ENCODE data around the gene PGM1.

Gene PGM1

DNA sequence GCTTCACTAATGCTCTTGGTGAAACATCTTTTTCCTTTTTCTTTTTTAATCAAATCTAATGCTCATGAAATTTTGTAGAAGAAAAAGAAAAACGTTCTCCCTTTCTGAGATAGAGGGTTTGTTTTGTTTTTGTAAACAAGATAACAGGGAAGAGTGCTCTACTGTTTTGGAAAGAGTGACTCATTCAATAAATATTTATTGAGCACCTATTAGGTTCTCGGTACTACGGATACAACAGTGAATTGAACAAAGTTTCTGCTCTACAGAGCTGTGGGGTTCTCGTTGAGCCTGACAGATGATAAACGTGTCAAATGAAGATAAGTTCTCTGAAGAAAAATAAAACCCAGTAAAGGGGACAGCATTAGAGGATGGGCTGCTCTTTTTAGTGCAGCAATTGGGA lies 7.0 kb downstream of the PGM1 start:
- DNase-seq (ENCODE audit: low read depth in 2 of 3, low spot score in 1 of 3) = no peak

DNA sequence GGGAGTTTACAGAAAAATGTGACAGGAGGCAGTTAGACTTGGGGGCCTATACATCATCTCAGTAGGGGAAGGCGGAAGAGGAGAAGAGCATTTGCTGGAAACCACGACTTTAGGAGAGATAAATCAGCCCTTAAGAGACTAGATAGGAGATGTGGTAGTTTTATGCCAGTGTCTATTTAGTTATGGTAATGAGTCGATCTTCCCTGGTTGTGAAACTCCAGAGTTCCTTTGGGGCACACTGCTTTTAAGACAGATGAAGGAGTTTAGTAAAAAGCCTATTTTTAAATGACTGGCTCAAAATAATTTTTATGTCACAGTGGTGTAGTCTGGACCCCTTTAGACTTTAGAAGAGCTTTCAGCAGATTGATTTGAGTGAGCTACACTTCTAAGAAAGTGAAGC lies 7.8 kb downstream of the PGM1 start:
- no peak for DNase-seq (ENCODE audit: low read depth in 2 of 3, low spot score in 1 of 3)

DNA sequence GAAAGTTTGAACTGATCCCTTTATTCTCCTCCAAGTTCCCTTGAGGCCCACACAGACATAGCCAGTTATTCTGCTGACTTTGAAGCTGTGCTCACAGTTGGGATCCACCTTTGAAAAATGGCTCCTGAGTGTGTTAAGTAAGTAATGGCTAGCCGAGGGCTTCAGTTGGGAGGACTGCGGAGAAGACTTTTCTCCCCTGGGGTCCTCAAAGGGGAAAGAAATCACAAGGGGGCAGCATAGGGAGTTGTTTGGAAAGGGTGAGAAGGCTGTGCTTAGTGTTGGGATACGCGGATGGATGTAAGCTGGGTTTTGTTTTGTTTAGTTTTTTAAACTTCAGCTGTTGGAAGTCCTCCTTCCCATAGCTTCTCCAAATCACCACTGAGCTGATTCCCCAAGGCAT lies 8.3 kb downstream of the PGM1 start:
- DNase-seq (ENCODE audit: low read depth in 2 of 3, low spot score in 1 of 3) = no peak

DNA sequence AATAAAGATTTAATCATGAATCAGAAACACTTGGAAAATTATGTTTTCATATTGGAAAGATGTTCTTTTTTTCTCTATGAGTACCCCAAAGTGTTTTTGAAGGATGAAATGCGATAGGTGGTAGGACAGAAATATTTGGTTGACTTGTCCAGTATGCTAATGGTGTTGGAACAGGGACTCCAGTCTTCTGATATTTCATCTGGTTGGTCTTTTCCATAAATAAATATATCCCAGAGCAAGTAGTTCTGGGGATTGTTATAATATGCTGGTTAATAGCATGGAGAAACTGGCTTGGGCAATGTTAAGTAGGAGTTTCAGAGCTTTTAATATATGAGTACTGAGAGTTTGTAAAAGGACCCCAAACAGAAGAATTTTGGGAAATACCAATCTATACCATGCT lies 8.7 kb downstream of the PGM1 start:
- no peak for DNase-seq (ENCODE audit: low read depth in 2 of 3, low spot score in 1 of 3)

DNA sequence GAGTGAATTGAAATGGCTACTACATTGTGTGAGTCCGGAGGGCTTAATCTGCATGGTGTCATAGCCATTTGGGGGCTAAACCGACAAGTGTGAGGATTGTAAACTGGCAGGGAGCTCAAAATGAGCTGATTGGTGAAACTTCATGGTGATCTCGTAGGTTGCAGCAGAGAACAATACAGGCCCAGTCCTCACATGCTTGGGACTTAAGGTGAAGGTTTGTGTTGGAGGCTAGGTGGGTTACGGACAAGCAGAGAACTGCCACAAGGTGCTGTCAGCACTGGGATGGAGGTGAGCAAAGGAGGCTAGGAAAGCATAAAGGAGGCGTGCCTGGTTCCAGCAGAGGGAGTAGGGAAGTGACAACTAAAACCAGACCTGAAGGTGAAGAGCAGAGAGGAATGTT lies 9.4 kb downstream of the PGM1 start:
- no peak for DNase-seq (ENCODE audit: low read depth in 2 of 3, low spot score in 1 of 3)

DNA sequence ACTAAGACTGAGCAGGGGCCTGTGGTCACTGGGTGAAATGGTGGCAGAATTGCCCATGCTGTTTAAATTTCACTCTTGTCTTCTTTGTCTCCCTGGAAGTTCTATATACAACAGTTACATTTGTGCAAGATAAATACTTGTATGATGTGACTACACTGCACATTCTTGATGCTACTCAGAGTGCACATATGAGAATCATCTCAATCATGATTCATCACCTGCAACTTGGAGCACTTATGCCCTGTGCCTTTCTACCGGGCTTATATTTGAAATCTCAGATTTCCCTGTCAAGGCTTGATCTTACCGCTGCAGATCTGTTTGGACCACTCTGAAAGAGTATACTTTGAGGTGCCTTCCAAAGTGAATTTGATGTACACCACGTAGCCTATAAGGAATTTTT lies 10.6 kb downstream of the PGM1 start:
- DNase-seq (ENCODE audit: low read depth in 2 of 3, low spot score in 1 of 3) = no peak

DNA sequence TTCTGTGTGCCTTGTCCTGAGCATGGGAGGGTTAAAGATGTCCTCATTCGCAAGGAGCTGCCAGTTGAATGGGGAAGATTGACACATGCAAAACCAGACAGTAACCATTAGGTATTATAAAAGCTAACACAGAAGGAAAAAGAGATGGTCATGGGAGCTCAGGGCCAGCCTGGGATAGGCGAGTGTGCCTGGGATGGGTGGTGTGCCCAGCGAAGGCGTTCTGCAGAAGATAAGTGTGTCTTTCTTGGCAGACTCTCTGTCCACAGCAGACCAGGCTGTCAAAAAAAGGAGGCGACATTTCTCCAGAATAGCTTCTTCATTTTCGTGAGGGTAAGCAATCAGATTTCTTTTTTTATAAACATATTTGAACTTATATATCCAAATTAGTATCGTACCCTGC lies 14.1 kb downstream of the PGM1 start:
- no peak for DNase-seq (ENCODE audit: low read depth in 2 of 3, low spot score in 1 of 3)

DNA sequence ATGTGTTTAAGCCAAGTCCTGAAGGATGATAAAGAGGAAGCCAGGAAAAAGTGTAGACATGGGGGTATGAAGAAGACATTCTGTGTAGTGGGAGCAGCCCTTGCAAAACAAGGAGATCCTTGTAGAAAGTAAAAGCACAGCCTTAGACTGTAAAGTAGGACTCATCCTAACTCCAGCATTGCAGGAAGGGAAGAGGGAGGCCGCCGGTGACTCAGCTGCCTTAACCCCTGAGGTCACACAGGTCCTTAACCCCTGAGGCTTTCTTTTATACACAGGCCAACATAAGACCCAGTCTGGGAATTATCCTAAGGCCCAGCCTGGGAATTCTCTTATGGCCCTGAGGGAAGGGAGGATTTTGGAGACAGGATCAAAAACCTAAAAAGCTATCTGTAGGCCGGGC lies 18.0 kb downstream of the PGM1 start:
- DNase-seq (ENCODE audit: low read depth in 2 of 3, low spot score in 1 of 3) = no peak

DNA sequence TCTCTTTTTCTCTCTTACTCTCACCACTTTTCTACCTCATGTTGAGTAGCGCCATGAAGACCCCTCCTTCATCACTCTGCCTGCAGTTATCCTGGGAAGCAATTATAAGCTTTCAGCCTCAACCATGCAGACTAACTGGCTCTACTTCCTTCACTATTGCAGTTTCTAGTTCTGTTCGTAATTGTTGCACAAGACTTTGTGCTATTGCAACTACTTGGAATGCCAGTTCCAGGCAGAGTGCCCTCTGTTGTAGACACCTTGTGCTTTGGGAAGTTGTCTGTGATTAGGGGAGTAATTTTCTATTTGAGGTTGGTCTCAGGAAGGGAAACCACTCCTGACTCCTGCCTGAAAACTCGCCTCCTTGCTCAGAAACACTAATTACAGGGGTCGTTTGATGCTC lies 19.4 kb downstream of the PGM1 start:
- DNase-seq (ENCODE audit: low read depth in 2 of 3, low spot score in 1 of 3) = no peak

DNA sequence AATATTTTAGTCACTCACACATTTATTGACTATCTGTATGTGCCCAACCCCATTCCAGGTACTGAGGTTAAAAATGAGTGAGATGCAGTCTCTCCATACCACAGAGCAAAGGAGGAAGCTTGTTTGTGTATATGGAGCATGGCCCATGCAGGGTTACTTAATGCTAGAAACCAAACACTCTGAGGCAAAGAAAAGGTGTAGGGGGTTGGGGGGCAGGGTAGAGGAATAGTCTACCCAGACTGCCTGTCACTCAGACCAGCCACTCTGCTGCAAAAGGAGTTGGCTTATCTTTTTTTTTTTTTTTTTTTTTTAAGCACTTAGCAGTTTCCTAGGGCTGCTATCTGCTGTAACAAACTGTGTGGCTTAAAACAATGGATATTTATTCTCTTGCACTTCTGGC lies 19.8 kb downstream of the PGM1 start:
- DNase-seq (ENCODE audit: low read depth in 2 of 3, low spot score in 1 of 3) = no peak

DNA sequence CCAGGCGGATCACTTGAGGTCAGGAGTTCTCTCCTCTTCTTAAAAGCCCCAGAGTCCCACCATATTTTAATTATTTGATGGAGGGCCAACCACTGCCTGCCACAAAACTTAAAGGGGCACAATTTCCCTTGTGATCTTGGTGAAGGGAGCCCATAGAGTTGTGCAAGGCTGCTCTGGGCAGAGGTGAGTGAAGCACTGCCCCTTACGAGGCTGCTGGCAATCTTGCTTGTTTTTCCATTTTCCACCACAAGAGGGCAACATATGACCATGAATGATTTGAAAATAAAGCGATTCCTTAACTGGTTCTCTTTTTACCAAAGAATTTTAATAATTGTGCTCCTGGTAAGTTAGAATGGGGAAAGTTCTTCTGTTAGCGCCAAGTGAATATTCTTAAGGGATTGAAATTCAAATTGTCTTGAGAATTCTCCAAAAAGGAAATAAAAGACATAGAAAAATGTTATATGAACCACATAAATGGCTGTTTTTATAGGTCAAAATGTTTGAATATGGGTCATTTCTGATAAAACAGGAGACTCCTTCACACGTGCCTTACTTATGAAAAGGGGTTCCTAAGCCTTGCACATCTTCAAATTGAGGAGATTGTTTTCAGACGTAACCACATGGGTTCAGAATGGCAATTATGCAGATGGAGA lies 22.7 kb downstream of the PGM1 start:
- peak in 2 of 3 donors; percentile 26 to 86 for DNase-seq (ENCODE audit: low read depth in 2 of 3, low spot score in 1 of 3)

DNA sequence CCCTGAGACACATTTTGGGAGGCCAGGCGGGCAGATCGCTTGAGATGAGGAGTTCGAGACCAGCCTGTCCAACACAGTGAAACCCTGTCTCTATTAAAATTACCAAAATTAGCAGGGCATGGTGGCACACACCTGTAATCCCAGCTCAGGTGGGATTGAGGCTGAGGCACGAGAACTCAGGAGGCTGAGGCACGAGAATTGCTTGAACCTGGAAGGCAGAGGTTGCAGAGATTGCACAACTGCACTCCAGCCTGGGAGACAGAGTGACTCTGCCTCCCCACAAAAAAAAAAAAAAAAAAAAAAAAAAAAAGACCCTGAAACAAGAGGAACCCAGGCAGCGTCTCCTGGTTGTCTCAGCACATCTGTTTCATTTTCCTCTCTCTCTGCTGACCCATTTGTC lies 24.2 kb downstream of the PGM1 start:
- no peak for DNase-seq (ENCODE audit: low read depth in 2 of 3, low spot score in 1 of 3)

DNA sequence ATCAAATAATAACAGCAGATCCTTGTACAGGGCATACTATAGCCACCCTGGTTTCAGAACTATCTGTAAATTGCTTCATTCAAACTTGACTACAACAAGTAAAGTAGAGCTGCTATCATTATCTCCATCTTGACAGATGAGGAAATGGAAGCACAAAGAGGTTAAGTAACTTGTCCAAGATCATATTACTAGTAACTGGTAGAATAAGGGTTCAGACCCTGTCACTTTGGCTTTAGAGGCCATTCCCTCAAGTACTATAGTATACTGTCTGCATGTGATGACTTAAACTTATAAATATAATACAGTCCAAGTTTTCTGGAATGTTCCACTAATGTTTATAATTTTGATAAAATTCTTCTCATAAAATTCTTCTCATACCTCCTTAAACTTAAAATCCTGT lies 24.8 kb downstream of the PGM1 start:
- no peak for DNase-seq (ENCODE audit: low read depth in 2 of 3, low spot score in 1 of 3)

DNA sequence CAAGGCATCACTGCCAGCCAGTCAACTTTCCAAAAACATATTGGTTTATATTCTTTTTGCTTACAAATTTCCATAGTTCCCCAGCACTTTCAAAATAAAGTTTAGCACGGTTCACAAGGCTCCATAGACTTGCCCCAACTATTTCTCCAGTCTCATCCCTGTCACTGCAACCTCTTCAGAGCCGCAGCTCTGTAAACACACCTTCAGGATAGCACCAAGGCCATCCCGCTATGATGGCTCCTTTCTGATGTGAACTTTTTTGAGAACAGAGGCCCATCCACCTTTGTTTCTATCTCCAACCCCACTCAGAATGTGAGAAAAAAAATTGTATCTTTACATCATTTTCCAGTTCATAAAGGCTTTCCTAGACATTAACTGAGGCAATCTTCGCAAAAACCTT lies 26.3 kb downstream of the PGM1 start:
- no peak for DNase-seq (ENCODE audit: low read depth in 2 of 3, low spot score in 1 of 3)

DNA sequence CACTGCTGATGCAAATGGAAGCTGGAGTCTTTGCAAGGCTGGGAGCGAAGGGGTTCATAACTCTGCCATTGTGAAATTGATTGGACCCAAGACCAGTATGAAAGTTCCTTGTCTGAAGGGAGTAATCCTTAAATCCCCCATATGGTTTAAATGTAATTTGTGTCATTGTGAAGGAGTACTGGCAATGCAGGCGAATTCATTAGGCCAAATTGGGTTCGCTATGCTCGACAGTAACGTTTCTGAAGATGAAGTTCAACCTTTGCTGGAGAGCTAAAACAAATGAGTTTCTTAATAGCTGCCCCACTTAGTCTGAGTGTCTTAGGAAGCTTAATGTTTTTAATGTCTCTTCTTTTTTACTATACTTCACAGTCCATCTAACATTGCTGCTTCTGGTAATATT lies 27.5 kb downstream of the PGM1 start:
- no peak for DNase-seq (ENCODE audit: low read depth in 2 of 3, low spot score in 1 of 3)

DNA sequence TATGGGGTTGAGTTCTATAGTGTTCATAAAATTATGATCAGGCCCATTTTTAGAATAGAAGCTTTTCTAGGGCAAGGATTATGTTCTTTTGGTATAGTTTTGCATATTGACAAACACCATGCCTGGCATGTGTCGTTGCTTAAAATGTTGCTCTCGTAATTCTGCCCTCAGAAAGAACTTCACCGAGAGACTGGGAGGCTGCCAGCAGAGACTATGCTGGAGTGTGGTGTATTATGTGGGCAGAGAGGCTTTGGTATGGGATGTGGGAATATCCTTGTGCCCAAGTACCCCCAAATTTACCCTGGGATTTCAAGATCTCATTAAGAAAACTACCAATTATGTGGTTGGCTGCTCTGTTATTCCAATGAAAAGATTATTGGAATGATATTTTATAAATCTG lies 27.9 kb downstream of the PGM1 start:
- no peak for DNase-seq (ENCODE audit: low read depth in 2 of 3, low spot score in 1 of 3)

DNA sequence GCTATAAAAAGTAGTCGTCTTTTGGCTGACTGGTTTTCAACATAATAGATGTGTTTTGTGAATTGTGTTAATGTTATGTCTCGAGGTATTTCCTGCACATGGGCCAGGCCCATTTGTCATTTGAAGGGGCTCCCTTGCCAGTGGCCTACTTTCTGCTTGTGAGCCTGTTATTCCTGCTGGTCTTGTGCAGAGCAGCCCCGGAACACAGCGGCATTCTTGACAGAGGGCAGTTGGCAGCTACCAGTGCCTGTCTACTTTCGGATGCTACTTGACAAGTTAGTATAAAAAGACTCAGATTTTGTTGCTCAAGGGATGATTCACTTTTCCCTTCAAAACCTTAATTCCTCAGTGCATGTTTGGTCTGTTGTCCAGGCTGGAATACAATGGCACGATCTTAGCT lies 28.5 kb downstream of the PGM1 start:
- DNase-seq (ENCODE audit: low read depth in 2 of 3, low spot score in 1 of 3) = no peak

DNA sequence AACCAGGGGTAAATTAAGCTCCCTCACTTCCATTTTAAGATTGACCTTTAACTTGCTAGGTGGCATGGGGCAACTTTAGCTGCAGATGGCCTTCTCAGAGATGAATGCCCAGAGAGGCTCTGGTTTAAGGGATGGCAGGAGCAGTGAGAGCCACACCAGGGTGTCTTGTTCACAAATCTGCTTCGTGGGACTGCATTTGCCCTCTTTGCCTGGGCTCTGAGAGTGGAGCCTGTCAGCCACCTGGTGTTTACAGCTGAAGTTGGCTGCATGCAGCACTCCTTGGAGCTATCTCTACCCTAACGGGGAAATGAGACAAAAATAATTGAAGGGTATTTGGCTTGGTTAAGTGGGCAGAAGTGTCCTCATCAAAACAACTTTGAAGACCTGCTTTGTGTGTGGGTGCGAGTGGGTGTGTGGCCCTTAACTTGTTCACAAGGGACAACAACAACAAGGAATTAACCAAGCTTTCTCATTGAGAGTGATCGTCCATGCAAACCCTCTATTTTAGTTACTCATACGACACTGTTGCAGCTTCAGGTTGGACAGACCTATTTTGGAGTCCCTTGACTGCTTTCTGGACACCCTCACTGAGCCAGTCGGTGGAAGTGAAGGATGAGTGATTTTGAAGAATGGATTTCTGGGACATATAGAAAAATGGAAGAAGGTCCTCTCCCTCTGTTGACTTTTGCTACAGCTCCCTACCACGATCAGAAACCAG lies 29.8 kb downstream of the PGM1 start:
- no peak for DNase-seq (ENCODE audit: low read depth in 2 of 3, low spot score in 1 of 3)

DNA sequence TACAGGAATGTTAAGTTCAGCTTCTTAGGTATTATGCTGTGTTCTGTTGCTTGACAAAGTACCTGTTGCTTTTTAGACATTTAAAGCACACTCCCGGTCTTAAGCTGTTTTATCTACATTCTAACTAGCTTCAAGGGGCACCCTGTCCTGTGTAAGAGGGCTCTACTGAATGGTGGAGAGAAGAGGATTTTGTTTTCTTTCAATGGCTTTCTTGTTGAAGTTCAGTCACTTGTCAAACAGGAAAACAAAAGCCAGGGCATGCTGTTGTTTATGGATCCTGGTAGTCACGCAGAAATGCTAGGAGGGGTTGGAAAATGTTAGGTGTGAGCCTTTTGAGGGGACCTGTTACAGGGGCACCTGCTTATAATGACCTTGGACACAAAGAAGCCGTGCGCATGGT lies 30.7 kb downstream of the PGM1 start:
- no peak for DNase-seq (ENCODE audit: low read depth in 2 of 3, low spot score in 1 of 3)

DNA sequence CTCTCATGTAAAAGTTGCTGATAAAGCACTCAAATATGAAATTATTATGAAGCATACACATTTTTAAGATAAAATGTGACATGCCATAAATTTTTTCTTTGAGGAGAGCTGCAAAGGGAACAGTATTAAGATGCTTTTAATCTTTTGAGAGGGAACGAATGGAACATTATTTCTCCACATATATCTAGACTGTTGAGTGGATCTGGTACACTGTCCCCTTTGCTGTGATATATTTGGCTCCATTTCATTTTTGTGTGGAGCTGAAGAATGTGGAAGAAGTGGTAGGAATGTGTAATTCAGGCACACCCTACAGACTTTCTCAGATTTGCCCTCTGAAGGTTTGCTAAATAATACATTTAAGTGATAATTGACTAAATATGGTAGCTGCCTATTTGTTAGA lies 31.7 kb downstream of the PGM1 start:
- no peak for DNase-seq (ENCODE audit: low read depth in 2 of 3, low spot score in 1 of 3)

DNA sequence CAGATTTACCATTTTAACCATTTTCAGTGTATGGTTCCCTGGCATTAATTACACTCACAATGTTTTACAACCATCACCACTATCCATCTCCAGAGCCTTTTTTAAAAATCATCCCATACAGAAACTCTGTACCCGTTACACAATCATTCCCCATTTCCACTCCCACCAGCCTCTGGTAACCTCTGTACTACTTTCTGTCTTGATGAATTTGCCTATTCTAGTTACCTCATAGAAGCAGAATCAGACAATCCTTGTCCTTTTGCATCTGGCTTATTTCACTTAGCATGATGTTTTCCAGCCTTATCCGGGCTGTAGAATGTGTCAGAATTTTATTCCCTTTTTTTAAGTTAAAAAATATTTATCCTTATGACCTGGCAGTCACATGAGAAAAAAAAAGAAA lies 33.0 kb downstream of the PGM1 start:
- no peak for DNase-seq (ENCODE audit: low read depth in 2 of 3, low spot score in 1 of 3)

DNA sequence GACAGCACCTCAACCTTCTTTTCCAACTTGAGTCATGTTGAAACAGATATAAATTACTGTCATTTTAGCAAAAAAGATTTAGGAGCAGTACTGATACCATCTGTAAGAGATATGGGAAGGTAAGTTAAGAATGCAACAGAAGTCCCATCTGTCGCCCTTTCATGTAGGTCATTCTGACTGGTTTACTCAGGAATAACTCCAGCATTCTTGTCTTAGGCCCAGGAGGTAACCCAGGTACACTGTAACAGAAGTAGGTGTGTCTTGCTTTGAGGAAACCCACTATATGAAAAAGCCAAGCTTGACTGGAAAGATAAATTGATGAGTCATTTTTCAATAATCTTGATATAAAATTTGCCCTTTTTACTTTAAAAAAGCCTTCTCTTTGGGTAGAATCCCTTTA lies 35.4 kb downstream of the PGM1 start:
- DNase-seq (ENCODE audit: low read depth in 2 of 3, low spot score in 1 of 3) = no peak

DNA sequence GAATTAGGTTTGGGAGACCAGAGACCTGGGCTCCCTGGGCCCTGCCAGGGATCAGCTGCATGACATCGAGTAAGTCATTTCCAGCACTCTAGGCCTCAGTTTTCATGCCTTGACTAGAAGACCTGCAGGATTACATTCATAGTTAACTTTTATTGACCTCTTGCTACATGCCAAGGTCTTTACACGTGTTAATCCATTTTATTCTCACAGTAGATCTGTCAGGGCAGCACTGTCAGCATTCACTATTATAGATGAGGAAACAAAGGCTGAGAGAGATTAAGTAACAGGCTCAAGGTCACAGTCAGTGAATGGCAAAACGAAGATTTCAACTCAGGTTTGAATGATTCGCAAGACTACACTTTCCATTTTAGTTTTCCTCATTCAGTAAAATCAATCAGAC lies 37.0 kb downstream of the PGM1 start:
- no peak for DNase-seq (ENCODE audit: low read depth in 2 of 3, low spot score in 1 of 3)
